Keratinocyte (primary cell): Measurements from ENCODE around the gene EMCN. TPM values are rescaled to one million over a fixed set of nuclear protein-coding genes. Genes with fewer than 3 reads are reported as not detected.

Experiments used
- DNase-seq: peaks from one replicate; pipeline ENCODE4 v3.0.0-alpha.2; 2011; ENCODE audit warnings: low read depth, missing footprints, low spot score
- FAIRE-seq: peaks from 2 replicates; lab custom pipeline; 2011; peaks lifted over from hg19 to GRCh38; lab: Jason Lieb, UNC
- H2AFZ ChIP-seq: 2 replicates; pipeline ENCODE4 v1.6.0; 2012; ENCODE audit warnings: low read length, control low read depth, inconsistent platforms; ENCODE audit not compliant: control insufficient read depth
- H3K27ac ChIP-seq: 2 replicates; pipeline ENCODE4 v1.5.1; 2011; ENCODE audit warnings: low read length; ENCODE audit not compliant: control insufficient read depth, insufficient read depth
- H3K27me3 ChIP-seq: 3 replicates; pipeline ENCODE4 v1.6.0; 2011; ENCODE audit warnings: low read length; ENCODE audit not compliant: control insufficient read depth, insufficient read depth; ENCODE audit errors: extremely low read depth
- H3K36me3 ChIP-seq, 2 experiments: 2 replicates in 1 of 2; 3 replicates in 1 of 2; pipeline ENCODE4 v1.5.1; 2011; ENCODE audit warnings: low read length in 2 of 2, mild to moderate bottlenecking in 1 of 2; ENCODE audit not compliant: control insufficient read depth in 2 of 2, insufficient read depth in 2 of 2; ENCODE audit errors: extremely low read depth in 1 of 2
- H3K4me1 ChIP-seq: 3 replicates; pipeline ENCODE4 v1.5.1; 2011; ENCODE audit warnings: low read length; ENCODE audit not compliant: control insufficient read depth, insufficient read depth; ENCODE audit errors: extremely low read depth
- H3K4me2 ChIP-seq: 3 replicates; pipeline ENCODE4 v1.6.0; 2011; ENCODE audit warnings: low read depth, low read length; ENCODE audit not compliant: control insufficient read depth, insufficient read depth; ENCODE audit errors: extremely low read depth
- H3K4me3 ChIP-seq, 3 experiments: fragments of 200-600 bp in 1 of 3; sonication (generic) in 1 of 3; 2 replicates in 2 of 3; 3 replicates in 1 of 3; pipeline ENCODE4 v1.5.1; 2011 to 2016; ENCODE audit warnings: low read length in 3 of 3, mild to moderate bottlenecking in 3 of 3, control low read depth in 2 of 3, inconsistent platforms in 1 of 3, low read depth in 1 of 3, mixed read lengths in 1 of 3, mixed run types in 1 of 3, moderate library complexity in 1 of 3; ENCODE audit not compliant: control insufficient read depth in 2 of 3, insufficient read depth in 2 of 3; ENCODE audit errors: extremely low read depth in 1 of 3
- H3K79me2 ChIP-seq: 2 replicates; pipeline ENCODE4 v1.6.0; 2012; ENCODE audit warnings: low read length; ENCODE audit not compliant: control insufficient read depth, insufficient read depth
- H3K9ac ChIP-seq: 3 replicates; pipeline ENCODE4 v1.6.0; 2011; ENCODE audit warnings: low read length; ENCODE audit not compliant: control insufficient read depth, insufficient read depth; ENCODE audit errors: extremely low read depth
- H3K9me1 ChIP-seq: 3 replicates; pipeline ENCODE4 v1.6.0; 2011; ENCODE audit warnings: low read length; ENCODE audit not compliant: control insufficient read depth, insufficient read depth; ENCODE audit errors: extremely low read depth
- H3K9me3 ChIP-seq: 2 replicates; pipeline ENCODE4 v1.5.1; 2012; ENCODE audit warnings: low read depth, low read length; ENCODE audit not compliant: control insufficient read depth
- H4K20me1 ChIP-seq: 3 replicates; pipeline ENCODE4 v1.6.0; 2011; ENCODE audit warnings: low read length; ENCODE audit not compliant: control insufficient read depth, insufficient read depth; ENCODE audit errors: extremely low read depth
- EZH2 ChIP-seq: IDR thresholded peaks from one replicate; pipeline ENCODE4 v1.6.1; 2012; ENCODE audit warnings: inconsistent platforms, mild to moderate bottlenecking, low read length, moderate library complexity
- dilution Hi-C: fragments of 300-500 bp; cut with MboI; formaldehyde crosslinking; loops from one replicate; pipeline ENCODE4 v1.7.0; 2020; ENCODE audit warnings: low sequenced_read_pairs; ENCODE audit not compliant: extremely low pct_ligation_motif_present
- polyA plus RNA-seq, 5 experiments: library from polyadenylated mRNA; depleted of rRNA in 3 of 5; stranded (reverse) in 3 of 5; stranded (forward) in 1 of 5; unstranded in 1 of 5; fragments of >200 nt; gene quantifications; 1 replicate in 1 of 5; 2 replicates in 3 of 5; 3 replicates in 1 of 5; pipeline versions ENCODE4 v1.2.1 to v1.2.3, GENCODE V29; 2011 to 2012; ENCODE audit warnings: missing spikeins in 2 of 5, low read depth in 1 of 5, low replicate concordance in 1 of 5
- TF ChIP-seq, protein P1 (sequence below), 3 experiments: IDR thresholded peaks in 1 of 3; conservative IDR thresholded peaks in 1 of 3; optimal IDR thresholded peaks in 1 of 3; 2 replicates in 2 of 3; 3 replicates in 1 of 3; pipeline versions ENCODE3 to v1.5.1; 2011; ENCODE audit warnings: low read length in 3 of 3, mild to moderate bottlenecking in 3 of 3, moderate library complexity in 2 of 3, control low read depth in 1 of 3, inconsistent platforms in 1 of 3; ENCODE audit not compliant: insufficient read depth in 2 of 3; ENCODE audit errors: extremely low read depth in 1 of 3

The EMCN gene
- polyA plus RNA-seq, 1 donor (not counting 4 experiments of a cell fraction or from before 2014, with no cell fraction given), result not detected

GRCh38 chr4:100497791-100498190, 20.0 kb downstream of the EMCN start:
- Histone ChIP-seq H4K20me1 (no peaks in the 10 kb centered on the region), H3K9me1 (no peaks in the 10 kb centered on the region), H3K36me3 (no peaks in the 10 kb centered on the region), H3K4me3 (no peak overlapping the region), H3K27ac (no peak overlapping the region), H3K4me1 (no peaks in the 10 kb centered on the region), H3K79me2 (no peaks in the 10 kb centered on the region), H3K4me2 (no peak overlapping the region), H3K9me3 (no peaks in the 10 kb centered on the region), H3K9ac (no peak overlapping the region), H3K27me3 (no peaks in the 10 kb centered on the region), H2AFZ (no peak overlapping the region)
- dilution Hi-C loops, result no loop called here
- DNase-seq (no peak), FAIRE-seq (no peak)
- TF ChIP-seq EZH2, result no peak
- TF ChIP-seq, protein P1, sequence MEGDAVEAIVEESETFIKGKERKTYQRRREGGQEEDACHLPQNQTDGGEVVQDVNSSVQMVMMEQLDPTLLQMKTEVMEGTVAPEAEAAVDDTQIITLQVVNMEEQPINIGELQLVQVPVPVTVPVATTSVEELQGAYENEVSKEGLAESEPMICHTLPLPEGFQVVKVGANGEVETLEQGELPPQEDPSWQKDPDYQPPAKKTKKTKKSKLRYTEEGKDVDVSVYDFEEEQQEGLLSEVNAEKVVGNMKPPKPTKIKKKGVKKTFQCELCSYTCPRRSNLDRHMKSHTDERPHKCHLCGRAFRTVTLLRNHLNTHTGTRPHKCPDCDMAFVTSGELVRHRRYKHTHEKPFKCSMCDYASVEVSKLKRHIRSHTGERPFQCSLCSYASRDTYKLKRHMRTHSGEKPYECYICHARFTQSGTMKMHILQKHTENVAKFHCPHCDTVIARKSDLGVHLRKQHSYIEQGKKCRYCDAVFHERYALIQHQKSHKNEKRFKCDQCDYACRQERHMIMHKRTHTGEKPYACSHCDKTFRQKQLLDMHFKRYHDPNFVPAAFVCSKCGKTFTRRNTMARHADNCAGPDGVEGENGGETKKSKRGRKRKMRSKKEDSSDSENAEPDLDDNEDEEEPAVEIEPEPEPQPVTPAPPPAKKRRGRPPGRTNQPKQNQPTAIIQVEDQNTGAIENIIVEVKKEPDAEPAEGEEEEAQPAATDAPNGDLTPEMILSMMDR (optimal IDR thresholded peaks at IDR 0.05 in 1 of 3, IDR thresholded peaks at IDR 0.05 in 1 of 3, conservative IDR thresholded peaks at IDR 0.05 in 1 of 3; ENCODE audit: extremely low read depth in 1 of 3, insufficient read depth in 2 of 3, low read length in 3 of 3), result no peak

DNA sequence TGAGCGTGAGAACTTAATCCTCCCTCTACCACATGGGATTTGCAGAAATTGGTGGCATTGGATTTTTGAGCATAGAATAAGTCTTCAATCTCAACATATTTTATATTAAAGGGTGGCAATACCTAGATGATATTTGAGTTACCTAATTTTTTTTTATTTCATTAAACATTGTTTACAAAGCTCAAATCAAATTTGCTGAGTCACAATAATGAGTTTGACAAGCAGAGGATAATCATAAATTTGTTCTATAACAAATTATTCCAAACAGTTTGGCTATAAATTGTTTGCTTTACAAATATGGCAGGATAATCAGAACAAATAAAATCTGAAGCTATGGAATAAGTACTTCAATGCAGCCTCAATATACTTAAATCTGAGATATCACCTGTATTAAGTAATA, 22.7 kb downstream of the EMCN start:
- Histone ChIP-seq H3K27ac (no peak overlapping the region), H3K9me1 (no peaks in the 10 kb centered on the region), H4K20me1 (no peaks in the 10 kb centered on the region), H2AFZ (no peak overlapping the region), H3K4me3 (no peak overlapping the region), H3K4me1 (no peaks in the 10 kb centered on the region), H3K27me3 (no peaks in the 10 kb centered on the region), H3K79me2 (no peaks in the 10 kb centered on the region), H3K9ac (no peak overlapping the region), H3K9me3 (no peaks in the 10 kb centered on the region), H3K4me2 (no peak overlapping the region), H3K36me3 (no peaks in the 10 kb centered on the region)
- no peak for DNase-seq
- TF ChIP-seq EZH2, result no peak
- TF ChIP-seq, protein P1 (optimal IDR thresholded peaks at IDR 0.05 in 1 of 3, IDR thresholded peaks at IDR 0.05 in 1 of 3, conservative IDR thresholded peaks at IDR 0.05 in 1 of 3; ENCODE audit: extremely low read depth in 1 of 3, insufficient read depth in 2 of 3, low read length in 3 of 3), result no peak
- dilution Hi-C loops, result no loop called here
- FAIRE-seq, result no peak
